Nephron (organoid): ENCODE results near the gene ZHX3.

Source experiments
- H3K27ac Mint-ChIP-seq, 3 experiments: 2 replicates each; pipeline ENCODE4 v1.8.0; 2020; ENCODE audit warnings: mixed read lengths in 3 of 3, mild to moderate bottlenecking in 2 of 3, moderate library complexity in 1 of 3
- H3K27me3 Mint-ChIP-seq: 2 replicates; pipeline ENCODE4 v1.8.0; 2021; ENCODE audit warnings: low read depth, mild to moderate bottlenecking, moderate library complexity, mixed read lengths
- H3K36me3 Mint-ChIP-seq: 2 replicates; pipeline ENCODE4 v1.8.0; 2020; ENCODE audit warnings: low read depth, mixed read lengths
- H3K4me1 Mint-ChIP-seq: 2 replicates; pipeline ENCODE4 v1.8.0; 2020; ENCODE audit warnings: mixed read lengths
- H3K4me3 Mint-ChIP-seq, 3 experiments: 2 replicates each; pipeline ENCODE4 v1.8.0; 2020; ENCODE audit warnings: mild to moderate bottlenecking in 3 of 3, mixed read lengths in 3 of 3, moderate library complexity in 2 of 3
- H3K9me3 Mint-ChIP-seq: 2 replicates; pipeline ENCODE4 v1.8.0; 2020; ENCODE audit warnings: mixed read lengths
- TF ChIP-seq, protein P1 (sequence below), 3 experiments: fragments of 200-600 bp; sonication (generic); IDR thresholded peaks; one replicate each; pipeline ENCODE4 v1.5.0; 2021; ENCODE audit warnings: antibody characterized with exemption in 3 of 3; ENCODE audit not compliant: unreplicated experiment in 3 of 3

The ZHX3 gene

GRCh38 chr20:41176711-41177552, 140.6 kb downstream of the ZHX3 start:
- no peaks in the 10 kb centered on the region for H3K9me3 Mint-ChIP-seq
- no peaks in the 10 kb centered on the region for H3K27me3 Mint-ChIP-seq
- peaks cover 67% of the 10 kb centered on the region for H3K36me3 Mint-ChIP-seq
- no peak overlapping the region for H3K4me3 Mint-ChIP-seq
- TF ChIP-seq, protein P1, sequence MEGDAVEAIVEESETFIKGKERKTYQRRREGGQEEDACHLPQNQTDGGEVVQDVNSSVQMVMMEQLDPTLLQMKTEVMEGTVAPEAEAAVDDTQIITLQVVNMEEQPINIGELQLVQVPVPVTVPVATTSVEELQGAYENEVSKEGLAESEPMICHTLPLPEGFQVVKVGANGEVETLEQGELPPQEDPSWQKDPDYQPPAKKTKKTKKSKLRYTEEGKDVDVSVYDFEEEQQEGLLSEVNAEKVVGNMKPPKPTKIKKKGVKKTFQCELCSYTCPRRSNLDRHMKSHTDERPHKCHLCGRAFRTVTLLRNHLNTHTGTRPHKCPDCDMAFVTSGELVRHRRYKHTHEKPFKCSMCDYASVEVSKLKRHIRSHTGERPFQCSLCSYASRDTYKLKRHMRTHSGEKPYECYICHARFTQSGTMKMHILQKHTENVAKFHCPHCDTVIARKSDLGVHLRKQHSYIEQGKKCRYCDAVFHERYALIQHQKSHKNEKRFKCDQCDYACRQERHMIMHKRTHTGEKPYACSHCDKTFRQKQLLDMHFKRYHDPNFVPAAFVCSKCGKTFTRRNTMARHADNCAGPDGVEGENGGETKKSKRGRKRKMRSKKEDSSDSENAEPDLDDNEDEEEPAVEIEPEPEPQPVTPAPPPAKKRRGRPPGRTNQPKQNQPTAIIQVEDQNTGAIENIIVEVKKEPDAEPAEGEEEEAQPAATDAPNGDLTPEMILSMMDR (IDR thresholded peaks at IDR 0.05; ENCODE audit: unreplicated experiment in 3 of 3), result no peak
- peak overlapping the region in 1 of 3 experiments; percentile 57 for H3K27ac Mint-ChIP-seq
- peaks cover 19% of the 10 kb centered on the region for H3K4me1 Mint-ChIP-seq

DNA sequence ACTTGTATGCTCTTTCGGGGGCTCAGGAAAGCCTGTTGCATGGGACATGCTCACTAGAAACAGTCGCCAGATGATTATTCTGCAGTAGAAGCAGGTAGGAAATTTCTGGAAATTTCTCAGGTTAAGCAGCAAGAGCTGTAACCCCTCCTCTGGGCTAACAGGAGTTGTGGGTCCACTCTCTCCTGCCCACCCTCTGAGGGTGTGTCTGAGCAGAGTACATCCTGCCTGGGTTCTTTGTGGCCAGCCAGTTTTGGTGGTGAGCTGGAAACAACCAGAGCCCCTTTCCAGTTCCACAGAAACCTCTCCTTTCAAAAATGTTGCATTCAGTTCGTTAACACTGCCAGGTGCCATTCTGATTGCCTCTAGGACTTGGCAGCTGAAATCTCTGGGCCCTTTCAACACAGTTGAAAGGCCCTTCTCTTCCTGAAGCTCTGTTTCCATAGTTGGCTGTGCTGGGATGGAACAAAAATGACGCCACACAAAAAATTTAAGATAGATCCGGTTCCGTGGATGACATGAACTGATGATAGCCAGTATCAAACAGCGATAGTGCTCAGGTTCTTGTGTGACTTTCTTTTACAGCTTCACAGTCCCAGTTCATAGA, 141.7 kb downstream of the ZHX3 start:
- H3K27ac Mint-ChIP-seq, result peak overlapping the region; percentile 17 to 57 (median 23)
- H3K27me3 Mint-ChIP-seq, result no peaks in the 10 kb centered on the region
- peaks cover 19% of the 10 kb centered on the region for H3K4me1 Mint-ChIP-seq
- H3K9me3 Mint-ChIP-seq, result no peaks in the 10 kb centered on the region
- H3K36me3 Mint-ChIP-seq, result peaks cover 76% of the 10 kb centered on the region
- TF ChIP-seq, protein P1 (IDR thresholded peaks at IDR 0.05; ENCODE audit: unreplicated experiment in 3 of 3), result no peak
- H3K4me3 Mint-ChIP-seq, result no peak overlapping the region

DNA sequence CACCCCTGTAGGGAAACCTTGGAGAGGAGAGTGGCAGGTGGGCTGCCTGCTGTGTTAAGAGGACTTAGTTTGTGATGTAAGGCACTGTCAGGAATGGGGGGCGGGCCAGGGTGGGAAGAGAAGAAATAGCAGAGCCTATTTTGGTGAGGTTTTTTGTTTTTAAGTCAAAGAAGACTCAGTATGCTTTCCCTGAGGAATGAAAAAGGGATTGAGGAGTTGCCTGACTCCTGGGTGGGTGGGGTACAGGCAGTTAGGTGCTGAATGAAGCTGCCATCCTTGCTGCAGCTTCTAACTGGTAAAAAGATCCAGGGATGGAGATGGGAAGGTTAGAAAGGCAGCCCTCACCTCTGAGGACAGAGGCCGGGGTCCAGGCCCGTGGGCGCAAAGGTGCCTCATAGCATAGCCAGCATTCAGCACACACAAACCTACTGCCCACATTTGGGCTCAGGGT, 142.3 kb downstream of the ZHX3 start:
- TF ChIP-seq, protein P1 (IDR thresholded peaks at IDR 0.05; ENCODE audit: unreplicated experiment in 3 of 3), result no peak
- Mint-ChIP-seq H3K4me3 (no peak overlapping the region), H3K9me3 (no peaks in the 10 kb centered on the region), H3K36me3 (peaks cover 78% of the 10 kb centered on the region), H3K4me1 (peaks cover 19% of the 10 kb centered on the region), H3K27ac (peak overlapping the region; percentile 74 to 91 (median 83)), H3K27me3 (no peaks in the 10 kb centered on the region)

DNA sequence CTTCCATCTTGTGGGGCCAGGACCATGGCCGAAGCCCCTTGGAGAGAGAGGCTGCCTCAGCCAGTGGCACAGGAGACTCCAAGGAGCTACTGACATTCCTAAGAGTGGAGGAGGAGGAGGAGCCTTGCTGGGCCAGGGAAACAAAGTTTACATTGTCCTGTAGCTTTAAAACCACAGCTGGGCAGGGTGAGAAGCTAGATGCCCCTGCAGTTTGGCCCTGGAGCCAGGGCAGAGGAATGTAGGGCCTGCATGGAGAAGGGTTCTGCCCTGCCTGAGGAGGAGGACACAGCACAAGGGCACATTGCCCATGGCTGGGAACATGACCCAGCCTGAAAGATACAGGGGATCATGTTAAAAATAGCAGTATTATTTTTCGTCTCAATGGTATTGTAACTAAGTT, 142.7 kb downstream of the ZHX3 start:
- Mint-ChIP-seq H3K27me3 (no peaks in the 10 kb centered on the region), H3K9me3 (no peaks in the 10 kb centered on the region)

GRCh38 chr20:41174373-41174772, 143.2 kb downstream of the ZHX3 start:
- TF ChIP-seq, protein P1 (IDR thresholded peaks at IDR 0.05; ENCODE audit: unreplicated experiment in 3 of 3), result no peak
- Mint-ChIP-seq H3K4me1 (peaks cover 19% of the 10 kb centered on the region), H3K9me3 (no peaks in the 10 kb centered on the region), H3K36me3 (peaks cover 87% of the 10 kb centered on the region), H3K27me3 (no peaks in the 10 kb centered on the region), H3K27ac (peak overlapping the region; percentile 74 to 91 (median 83)), H3K4me3 (no peak overlapping the region)

More for the DNA sequence above, 142.7 kb downstream of the ZHX3 start:
- H3K27ac Mint-ChIP-seq, result peak overlapping the region; percentile 74 to 91 (median 83)
- peaks cover 82% of the 10 kb centered on the region for H3K36me3 Mint-ChIP-seq
- H3K4me1 Mint-ChIP-seq, result peaks cover 19% of the 10 kb centered on the region
- TF ChIP-seq, protein P1 (IDR thresholded peaks at IDR 0.05; ENCODE audit: unreplicated experiment in 3 of 3), result no peak
- no peak overlapping the region for H3K4me3 Mint-ChIP-seq
